CD4-positive, alpha-beta T cell treated with Interferon alpha-2 for 1 hour (primary cell): ENCODE measurements around the gene TEX35.

ENCODE experiments used
- DNase-seq, 2 donors: peaks; one replicate each; pipeline ENCODE4 v3.0.0-alpha.2; 2020 to 2022

The TEX35 gene

GRCh38 chr1:178521241-178521640 is 8.3 kb downstream of the TEX35 start:
- DNase-seq: no peak

DNA sequence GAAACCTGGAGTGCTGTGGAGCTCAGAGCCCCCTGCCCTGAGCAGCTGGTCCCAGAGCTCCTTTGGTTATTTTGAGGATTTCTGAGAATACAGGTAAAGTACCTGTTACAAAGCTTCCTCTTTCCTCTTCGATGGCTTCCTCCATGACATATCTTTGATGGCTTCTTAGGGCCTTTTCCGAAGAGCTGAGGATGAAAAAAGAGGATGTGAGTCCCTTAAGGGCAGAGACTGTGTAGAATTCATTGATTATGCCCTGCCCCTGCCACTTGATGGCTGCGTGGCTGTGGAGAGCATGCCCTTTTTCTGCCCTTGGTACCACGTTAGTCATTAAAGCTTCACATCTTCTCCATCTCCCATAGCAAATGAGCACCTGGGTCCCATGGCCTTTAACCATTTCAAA is 14.2 kb downstream of the TEX35 start:
- no peak for DNase-seq

DNA sequence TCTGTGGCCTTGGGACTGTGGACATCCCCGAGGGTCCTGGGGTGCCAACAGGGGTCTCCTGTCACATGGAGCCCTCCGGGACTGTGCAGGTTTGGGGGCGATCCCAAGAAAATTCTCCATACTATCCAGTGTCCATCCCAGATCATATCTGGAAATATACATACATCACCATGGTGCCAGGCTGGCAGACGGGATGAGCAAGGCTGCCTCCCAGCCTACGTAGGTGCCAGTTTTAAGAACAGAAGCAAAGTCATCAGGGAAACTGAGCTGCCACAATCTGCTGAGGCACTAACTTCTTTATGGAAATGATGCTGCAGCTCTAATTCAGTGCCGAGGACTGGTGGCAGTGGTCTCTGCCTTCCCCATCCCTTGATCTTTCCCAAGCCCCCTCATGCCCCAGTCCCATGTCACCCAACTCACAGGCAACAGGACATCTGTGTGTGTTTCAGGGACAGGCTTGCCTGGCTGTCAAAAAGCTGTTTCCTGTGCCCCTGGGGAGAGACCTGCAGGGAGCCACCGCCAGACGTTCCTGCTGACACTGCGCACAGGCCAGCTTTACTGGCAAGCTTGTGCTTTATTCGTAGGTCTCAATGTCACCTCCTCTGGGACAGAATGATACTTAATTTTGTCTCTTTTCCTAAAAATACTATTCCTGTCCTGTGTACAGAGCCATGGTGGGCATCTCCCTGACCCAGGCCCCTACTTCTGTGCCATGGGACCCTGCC is 15.5 kb downstream of the TEX35 start:
- no peak for DNase-seq

- no peak for DNase-seq
These were observed 16.0 kb downstream of the TEX35 start for GRCh38 chr1:178528953-178529335.

GRCh38 chr1:178529364-178530036 is 16.6 kb downstream of the TEX35 start:
- DNase-seq: no peak

DNA sequence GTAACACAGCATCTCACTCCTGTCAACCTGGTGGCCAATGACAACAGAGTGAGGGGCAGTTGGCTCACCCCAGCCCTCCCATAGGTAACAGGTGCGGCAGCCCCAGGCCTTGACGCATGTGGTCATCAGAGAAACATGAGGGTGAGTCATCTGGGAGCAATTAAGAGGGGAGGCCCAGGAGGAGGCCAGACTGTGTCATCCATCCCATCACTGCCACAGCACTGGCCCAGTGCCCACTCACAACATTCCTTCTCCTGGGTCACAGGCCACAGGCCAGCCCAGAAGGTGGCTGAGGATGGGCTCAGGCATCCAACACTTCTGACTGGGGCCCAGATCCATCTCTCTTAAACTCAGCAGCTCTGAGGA is 17.1 kb downstream of the TEX35 start:
- DNase-seq: no peak

DNA sequence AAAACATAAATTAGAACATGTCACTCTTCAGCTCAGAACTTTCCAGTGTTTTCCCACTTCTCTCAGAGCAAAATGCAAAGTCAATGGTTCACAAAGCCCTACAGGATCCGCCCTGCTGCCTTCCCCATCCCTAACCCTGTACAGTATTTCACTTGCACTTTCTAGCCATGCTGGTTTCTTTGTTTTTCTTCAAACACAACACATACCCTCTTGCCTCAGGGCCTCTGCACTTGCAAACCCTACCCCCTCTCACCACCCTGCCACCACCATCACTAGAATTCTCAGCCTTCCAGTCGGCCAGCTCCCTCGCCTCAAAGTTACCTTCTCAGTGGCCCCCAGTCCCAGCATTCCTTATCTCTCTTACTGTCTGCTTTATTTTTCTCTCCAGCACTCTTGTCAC is 17.6 kb downstream of the TEX35 start:
- DNase-seq: no peak

DNA sequence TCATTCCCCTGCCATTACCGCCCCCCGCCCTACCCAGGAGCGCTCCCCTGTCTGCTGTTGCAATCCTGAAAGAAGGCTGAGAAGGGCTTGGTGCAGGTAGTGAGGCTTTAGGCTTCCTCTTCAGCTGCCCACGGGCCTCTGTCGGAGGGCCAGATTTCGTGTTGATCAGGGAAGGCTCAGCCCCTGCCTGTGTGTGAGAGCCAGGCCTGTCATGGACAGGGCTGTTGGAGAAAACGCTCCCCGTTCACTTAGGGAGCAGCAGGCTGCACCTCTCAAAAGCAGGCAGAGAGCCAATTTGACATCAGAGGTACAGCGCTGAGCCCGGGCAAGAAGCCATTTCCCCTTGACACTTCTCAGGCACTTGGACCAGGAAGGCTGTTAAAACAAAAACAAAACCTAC is 19.0 kb downstream of the TEX35 start:
- no peak for DNase-seq

DNA sequence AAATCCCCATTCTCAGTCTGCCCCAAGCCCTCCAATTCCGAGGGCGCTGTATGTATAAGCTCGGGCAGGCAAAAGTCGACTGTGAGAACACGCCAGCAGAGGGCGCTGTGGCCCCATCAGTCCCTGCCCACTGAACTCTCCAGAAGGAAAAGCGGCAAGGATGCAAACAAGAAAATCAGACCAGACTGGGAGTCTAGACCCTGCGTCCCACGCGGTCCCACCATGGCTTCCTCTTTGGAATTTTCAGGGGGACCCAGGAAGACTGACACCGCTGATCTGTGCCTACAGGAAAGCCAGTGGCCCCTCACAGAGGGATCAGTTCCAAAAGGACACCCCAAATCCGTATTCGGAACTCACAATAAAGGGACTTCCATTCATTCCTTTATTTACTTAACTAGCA is 19.5 kb downstream of the TEX35 start:
- peak; percentile 69 to 72 for DNase-seq

DNA sequence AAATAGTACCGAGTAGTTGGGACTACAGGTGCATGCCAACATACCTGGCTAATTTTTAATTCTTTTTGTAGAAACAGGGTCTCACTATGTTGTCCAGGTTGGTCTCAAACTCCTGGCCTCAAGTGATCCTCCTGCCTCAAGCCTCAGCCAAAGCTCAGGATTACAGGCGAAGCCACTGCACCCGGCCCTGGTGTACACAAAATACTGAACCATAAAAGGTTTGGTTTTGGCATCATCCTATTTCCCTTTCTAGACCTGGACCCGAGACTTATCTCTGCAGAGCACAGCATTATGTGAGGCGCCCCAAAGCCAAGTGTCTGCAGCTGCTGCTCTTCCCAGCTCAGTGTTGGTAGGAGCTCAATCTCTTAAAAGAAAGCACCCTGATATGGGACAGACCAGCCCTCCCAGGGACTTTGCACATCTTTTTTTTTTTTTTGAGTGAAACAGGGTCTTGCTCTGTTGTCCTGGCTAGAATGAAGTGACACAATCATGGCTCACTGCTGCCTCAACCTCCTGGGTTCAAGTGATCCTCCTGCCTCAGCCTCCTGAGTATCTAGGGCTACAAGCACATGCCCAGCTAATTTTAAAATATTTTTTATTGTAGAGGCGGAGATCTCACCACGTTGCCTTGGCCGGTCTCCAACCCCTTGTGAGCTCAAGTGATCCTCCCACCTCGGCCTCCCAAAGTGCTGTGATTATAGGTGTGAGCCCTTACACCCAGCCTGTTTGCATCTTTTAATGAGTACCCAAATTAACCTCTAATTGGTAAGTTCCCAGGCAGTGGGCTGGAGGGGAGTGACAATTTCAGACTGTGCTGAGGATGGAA is 20.4 kb downstream of the TEX35 start:
- no peak for DNase-seq

DNA sequence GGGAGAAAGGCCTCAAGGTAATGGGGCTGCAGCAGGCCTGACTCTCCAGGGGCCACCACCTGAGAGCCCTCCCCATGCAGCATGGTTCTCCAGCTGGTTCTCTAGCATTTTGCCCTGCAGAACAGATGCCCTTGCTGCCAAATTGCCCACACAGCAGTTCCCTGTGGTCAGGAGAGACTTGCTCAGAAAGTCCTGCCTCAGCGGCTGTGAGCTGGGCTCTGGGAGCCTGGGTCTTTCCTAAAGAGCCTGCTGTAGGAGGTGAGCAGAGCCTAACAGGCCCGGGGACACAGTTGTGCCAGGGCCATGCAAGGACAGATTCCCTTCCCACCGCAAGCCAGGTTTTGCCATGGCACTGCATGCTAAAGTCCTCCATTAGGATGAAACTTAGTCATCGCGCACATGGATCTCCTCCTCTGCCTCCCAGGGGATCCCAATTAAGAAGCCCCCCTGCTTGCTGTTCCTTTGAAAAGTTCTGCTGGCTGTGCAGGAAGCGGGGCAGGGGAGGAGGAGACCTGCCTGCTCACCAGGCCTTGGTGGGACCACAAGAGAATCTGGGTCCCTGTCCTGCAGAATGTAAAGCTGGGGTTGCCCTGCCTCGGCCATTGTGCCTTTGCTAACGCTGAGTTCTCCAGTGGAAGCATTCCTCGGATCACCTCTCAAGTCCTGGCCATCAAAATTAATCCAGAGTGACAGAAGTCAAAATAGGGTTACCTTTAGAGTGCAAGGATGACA is 21.4 kb downstream of the TEX35 start:
- no peak for DNase-seq

GRCh38 chr1:178536329-178536728 is 23.4 kb downstream of the TEX35 start:
- DNase-seq: no peak

DNA sequence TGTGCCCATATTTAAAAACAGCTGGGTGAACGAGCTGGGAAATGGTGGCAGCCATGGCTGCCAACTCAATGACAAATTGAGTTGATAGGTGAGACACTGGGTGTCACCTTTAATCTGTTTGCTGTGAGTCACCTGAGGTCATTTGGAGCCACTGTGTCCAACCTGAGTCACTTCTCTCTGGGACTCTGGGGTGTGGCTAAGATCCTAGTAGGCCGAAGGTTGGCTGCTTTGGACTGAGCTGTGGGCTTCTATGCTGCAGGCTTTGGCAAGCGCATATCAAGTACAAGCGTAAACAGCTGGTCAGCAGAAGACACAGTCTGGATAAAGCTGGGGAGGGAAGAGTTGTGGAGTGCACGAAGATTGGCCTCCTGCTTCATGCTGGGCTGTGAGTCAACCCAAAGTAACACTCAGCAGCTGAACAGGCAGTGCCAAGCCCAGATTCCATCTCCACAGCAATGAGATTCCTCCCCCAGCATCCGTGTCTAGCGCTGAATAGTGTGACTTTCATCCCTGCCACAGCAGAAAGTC is 24.0 kb downstream of the TEX35 start:
- DNase-seq: no peak

DNA sequence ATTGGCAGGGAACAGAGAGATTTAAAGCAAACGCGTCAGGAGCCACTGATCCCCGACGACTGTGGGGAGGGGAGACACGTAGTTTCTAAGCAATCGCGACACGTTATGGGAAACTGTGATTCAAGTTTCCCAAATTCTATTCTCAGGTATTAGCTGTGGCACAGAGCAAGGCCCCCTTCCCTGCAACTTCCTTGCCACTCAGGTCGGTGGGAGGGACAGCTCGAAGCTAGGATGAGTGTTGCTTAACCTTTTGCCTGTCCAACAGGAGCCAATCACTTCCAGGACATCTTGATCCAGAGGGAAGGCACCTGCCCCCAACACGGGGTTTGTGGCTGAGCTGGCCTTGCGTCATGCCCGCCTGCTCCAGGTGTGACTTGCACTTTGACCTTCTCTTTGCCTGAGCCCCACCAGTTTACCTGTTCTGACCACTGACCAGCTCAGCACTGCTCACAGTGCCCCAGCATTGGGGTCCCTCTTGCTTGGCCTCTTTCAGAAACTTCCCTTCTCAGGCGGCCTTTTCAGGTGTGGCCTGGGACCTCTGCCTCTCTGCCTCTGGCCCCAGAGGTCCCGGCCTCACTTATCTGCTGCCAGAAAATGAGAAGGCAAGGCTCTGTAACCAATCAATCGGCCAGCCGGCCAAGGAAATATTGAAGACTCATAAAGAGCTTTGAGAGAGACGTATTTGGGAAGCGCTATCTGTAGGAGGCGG is 24.6 kb downstream of the TEX35 start:
- no peak for DNase-seq

GRCh38 chr1:178538192-178538916 is 25.4 kb downstream of the TEX35 start:
- DNase-seq: no peak

- no peak for DNase-seq
These were observed 26.4 kb downstream of the TEX35 start for GRCh38 chr1:178539291-178539690.

GRCh38 chr1:178540204-178540603 is 27.3 kb downstream of the TEX35 start:
- DNase-seq: no peak

GRCh38 chr1:178540646-178541045 is 27.7 kb downstream of the TEX35 start:
- DNase-seq: no peak

GRCh38 chr1:178541379-178541778 is 28.5 kb downstream of the TEX35 start:
- no peak for DNase-seq

- DNase-seq: peak in 1 of 2 donors; percentile 38
These were observed 29.1 kb downstream of the TEX35 start for GRCh38 chr1:178541829-178542553.
